Measurements from ENCODE around the gene PTCH2.

GRCh38 chr1:44803062-44803311 lies 40.1 kb downstream of the PTCH2 start:
- TF ChIP-seq POLR2A (IDR thresholded peaks at IDR 0.05; ENCODE audit: low read depth, low read length) = no peak
- no peak for TF ChIP-seq POLR2AphosphoS5 (IDR thresholded peaks at IDR 0.05; ENCODE audit: low read depth, low read length)
- no peak for TF ChIP-seq TAF1 (IDR thresholded peaks at IDR 0.05; ENCODE audit: borderline replicate concordance, low read depth, low read length)

Measured in GM12892 (cell line).